ENCODE results near the gene CLPTM1L.

Gene CLPTM1L

GRCh38 chr5:1344975-1345838 lies at the start of gene CLPTM1L:
Gene CLPTM1L (minus strand): TSS chr5:1345099. CDS start chr5:1344841, 258 bp downstream.
- FAIRE-seq, result no peak

- no peak for FAIRE-seq
Measured at GRCh38 chr5:1393571-1394501, 48.9 kb upstream of the CLPTM1L start.

GRCh38 chr5:1392801-1393565 lies 48.1 kb upstream of the CLPTM1L start:
- no peak for FAIRE-seq

GRCh38 chr5:1392261-1392660 lies 47.4 kb upstream of the CLPTM1L start:
- no peak for FAIRE-seq

GRCh38 chr5:1391691-1392090 lies 46.8 kb upstream of the CLPTM1L start:
- no peak for FAIRE-seq

GRCh38 chr5:1390861-1391600 lies 46.1 kb upstream of the CLPTM1L start:
- no peak for FAIRE-seq

- no peak for FAIRE-seq
Measured at GRCh38 chr5:1390333-1390732, 45.4 kb upstream of the CLPTM1L start.

- no peak for FAIRE-seq
Measured at GRCh38 chr5:1388383-1388967, 43.6 kb upstream of the CLPTM1L start.

GRCh38 chr5:1387876-1388275 lies 43.0 kb upstream of the CLPTM1L start:
- FAIRE-seq, result no peak

- no peak for FAIRE-seq
Measured at GRCh38 chr5:1387059-1387755, 42.3 kb upstream of the CLPTM1L start.

- no peak for FAIRE-seq
Measured at GRCh38 chr5:1386274-1386717, 41.4 kb upstream of the CLPTM1L start.

- no peak for FAIRE-seq
Measured at GRCh38 chr5:1385395-1386273, 40.7 kb upstream of the CLPTM1L start.

GRCh38 chr5:1384521-1384920 lies 39.6 kb upstream of the CLPTM1L start:
- FAIRE-seq, result no peak

GRCh38 chr5:1383886-1384401 lies 39.0 kb upstream of the CLPTM1L start:
- no peak for FAIRE-seq

- FAIRE-seq, result no peak
Measured at GRCh38 chr5:1383344-1383743, 38.4 kb upstream of the CLPTM1L start.

GRCh38 chr5:1382248-1382700 lies 37.4 kb upstream of the CLPTM1L start:
- FAIRE-seq, result no peak

GRCh38 chr5:1381370-1382247 lies 36.7 kb upstream of the CLPTM1L start:
- no peak for FAIRE-seq

GRCh38 chr5:1380910-1381309 lies 36.0 kb upstream of the CLPTM1L start:
- no peak for FAIRE-seq

Measured in endometrium (tissue), 2 donors.